GM23338 (cell line): ENCODE results near the gene ADAMTS18.

Experiments
- CREB1 ChIP-seq: fragments of 250-450 bp; sonication (Bioruptor Pico); IDR thresholded peaks from 2 replicates; pipeline ENCODE4 v1.5.0; 2020; ENCODE audit warnings: low read depth, mild to moderate bottlenecking, moderate library complexity
- CTCF ChIP-seq, 2 experiments: fragments of 200-600 bp in 1 of 2; sonication (generic) in 1 of 2; conservative IDR thresholded peaks; 2 replicates each; pipeline versions ENCODE4 v1.5.1 to v1.6.1; 2016 to 2017; ENCODE audit warnings: antibody characterized with exemption in 2 of 2, low read depth in 2 of 2, mild to moderate bottlenecking in 2 of 2, moderate library complexity in 1 of 2
- EZH2 ChIP-seq: fragments of 200-600 bp; sonication (generic); IDR thresholded peaks from one replicate; pipeline ENCODE4 v1.8.0; 2017; ENCODE audit warnings: antibody characterized with exemption, mild to moderate bottlenecking, low read depth; ENCODE audit not compliant: unreplicated experiment
- JUNB ChIP-seq: IDR thresholded peaks from one replicate; pipeline ENCODE4 v1.6.1; 2016; ENCODE audit warnings: antibody characterized with exemption; ENCODE audit not compliant: unreplicated experiment
- POLR2AphosphoS5 ChIP-seq: IDR thresholded peaks from 2 replicates; pipeline ENCODE4 v1.6.1; 2016; ENCODE audit warnings: antibody characterized with exemption, low read depth
- REST ChIP-seq: IDR thresholded peaks from one replicate; pipeline ENCODE4 v1.6.1; 2018; ENCODE audit warnings: antibody characterized with exemption; ENCODE audit not compliant: unreplicated experiment
- STAT1 ChIP-seq: IDR thresholded peaks from one replicate; pipeline ENCODE4 v1.6.1; 2016; ENCODE audit warnings: antibody characterized with exemption; ENCODE audit not compliant: unreplicated experiment
- ZNF114 ChIP-seq: fragments of 250-450 bp; sonication (Bioruptor Pico); IDR thresholded peaks from 2 replicates; pipeline ENCODE4 v1.5.0; 2020; ENCODE audit warnings: mild to moderate bottlenecking, moderate library complexity

- TF ChIP-seq REST (no peak), CTCF (conservative IDR thresholded peaks at IDR 0.05; ENCODE audit: low read depth in 2 of 2) (peak; percentile 96 to 100), POLR2AphosphoS5 (no peak), STAT1 (no peak), JUNB (no peak), CREB1 (CRISPR knock-in tag) (peak; percentile 76), EZH2 (no peak), ZNF114 (no peak)
These were observed 198.7 kb downstream of the ADAMTS18 start for GRCh38 chr16:77236063-77236511.
